ENCODE measurements around the gene CCDC137.
"Not testable (repeated sequence)": the region's sequence is repeated elsewhere in the genome, so short reads cannot be mapped to it uniquely, and the experiment has no call there.

The CCDC137 gene, protein sequence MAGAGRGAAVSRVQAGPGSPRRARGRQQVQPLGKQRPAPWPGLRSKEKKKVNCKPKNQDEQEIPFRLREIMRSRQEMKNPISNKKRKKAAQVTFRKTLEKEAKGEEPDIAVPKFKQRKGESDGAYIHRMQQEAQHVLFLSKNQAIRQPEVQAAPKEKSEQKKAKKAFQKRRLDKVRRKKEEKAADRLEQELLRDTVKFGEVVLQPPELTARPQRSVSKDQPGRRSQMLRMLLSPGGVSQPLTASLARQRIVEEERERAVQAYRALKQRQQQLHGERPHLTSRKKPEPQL

GRCh38 chr17:81666342-81667191 lies at the start of gene CCDC137, which contains the start of gene OXLD1:
TSS of gene CCDC137 (plus strand) at chr17:81666737. CDS start at chr17:81666767, 30 bp downstream.
TSS of gene OXLD1 (minus strand) at chr17:81666605. CDS start at chr17:81666577, 28 bp downstream.
- peak; percentile 96 for DNase-seq

- no peak for DNase-seq
Observed at GRCh38 chr17:81616877-81617276, 49.7 kb upstream of the CCDC137 start.

DNA sequence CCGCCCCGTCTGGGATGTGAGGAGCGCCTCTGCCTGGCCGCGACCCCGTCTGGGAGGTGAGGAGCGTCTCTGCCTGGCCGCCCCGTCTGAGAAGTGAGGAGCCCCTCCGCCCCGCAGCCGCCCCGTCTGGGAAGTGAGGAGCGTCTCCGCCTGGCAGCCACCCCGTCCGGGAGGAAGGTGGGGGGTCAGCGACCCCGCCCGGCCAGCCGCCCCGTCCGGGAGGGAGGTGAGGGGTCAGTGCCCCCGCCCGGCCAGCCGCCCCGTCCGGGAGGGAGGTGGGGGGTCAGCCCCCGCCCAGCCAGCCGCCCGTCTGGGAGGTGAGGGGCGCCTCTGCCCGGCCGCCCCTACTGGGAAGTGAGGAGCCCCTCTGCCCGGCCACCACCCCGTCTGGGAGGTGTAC lies 48.2 kb upstream of the CCDC137 start:
- not testable (repeated sequence) for DNase-seq

DNA sequence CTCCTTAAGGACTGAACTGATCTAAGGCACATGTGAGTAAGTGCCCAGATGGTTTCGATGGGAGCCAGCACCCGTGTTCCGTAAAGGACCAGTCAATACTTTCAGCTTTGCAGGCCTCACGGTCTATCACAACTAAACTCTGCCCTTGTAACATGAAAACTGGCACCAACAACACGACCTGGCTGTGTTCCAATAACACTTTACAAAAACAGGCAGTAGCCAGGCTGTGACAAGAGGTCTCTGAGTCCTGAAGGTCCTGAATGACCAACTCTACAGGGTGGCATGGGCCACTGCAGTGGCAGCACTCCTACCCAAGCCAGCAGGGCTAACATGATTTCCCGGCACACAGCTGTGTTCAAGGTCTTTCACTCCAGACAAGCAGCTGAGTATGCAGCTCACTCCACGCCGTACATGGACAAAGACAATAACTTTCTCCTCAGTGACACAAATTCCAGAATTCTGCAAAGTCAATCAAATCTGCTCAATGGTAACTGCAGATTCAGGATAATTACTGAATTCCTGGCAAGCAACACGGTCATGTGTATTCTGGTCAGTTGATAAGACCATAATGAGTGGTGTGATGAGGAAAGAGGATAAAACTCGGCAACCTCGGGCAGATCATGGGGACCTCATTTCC lies 44.9 kb upstream of the CCDC137 start:
- no peak for DNase-seq

DNA sequence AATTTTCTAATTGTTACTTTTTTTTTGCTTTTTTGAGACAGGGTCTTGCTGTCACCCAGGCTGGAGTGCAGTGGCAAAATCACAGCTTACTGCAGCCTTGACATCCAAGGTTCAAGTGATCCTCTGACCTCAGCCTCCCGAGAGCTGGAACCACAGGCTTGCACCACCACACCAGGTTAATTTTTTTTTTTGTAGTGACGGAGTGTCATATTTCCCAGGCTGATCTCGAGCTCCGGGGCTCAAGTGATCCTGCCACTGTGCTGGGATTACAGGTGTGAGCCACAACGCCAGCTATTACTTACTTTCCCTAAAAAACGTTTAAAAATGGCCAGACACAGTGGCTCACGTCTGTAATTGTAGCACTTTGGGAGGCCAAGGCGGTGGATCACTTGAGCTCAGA lies 36.3 kb upstream of the CCDC137 start:
- DNase-seq, result no peak

GRCh38 chr17:81631482-81631881 lies 35.1 kb upstream of the CCDC137 start:
- DNase-seq, result no peak

- DNase-seq, result no peak
Observed at GRCh38 chr17:81635431-81635830, 31.1 kb upstream of the CCDC137 start.

DNA sequence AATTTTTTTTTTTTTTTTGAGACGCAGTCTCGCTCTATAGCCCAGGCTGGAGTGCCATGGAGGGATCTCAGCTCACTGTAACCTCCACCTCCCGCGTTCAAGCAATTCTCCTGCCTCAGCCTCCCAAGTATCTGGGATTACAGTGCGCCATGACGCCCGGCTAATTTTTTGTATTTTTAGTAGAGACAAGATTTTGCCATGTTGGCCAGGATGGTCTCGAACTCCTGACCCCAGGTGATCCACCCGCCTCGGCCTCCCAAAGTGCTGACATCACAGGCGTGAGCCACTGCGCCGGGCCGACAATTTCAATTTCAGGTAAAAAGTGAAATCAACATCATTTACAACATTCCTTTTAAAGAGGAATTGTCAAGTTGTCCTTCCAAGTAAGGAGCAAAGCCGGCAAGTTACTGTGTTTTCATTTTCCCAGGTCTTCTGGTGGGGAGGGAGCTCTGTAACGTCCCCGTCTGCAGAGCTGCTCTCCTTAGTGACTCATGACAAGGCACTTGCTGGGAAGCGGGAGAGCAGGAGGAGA lies 30.5 kb upstream of the CCDC137 start:
- DNase-seq, result no peak

- peak; percentile 86 for DNase-seq
Observed at GRCh38 chr17:81636505-81637288, 29.8 kb upstream of the CCDC137 start, which contains the start of the genes NPLOC4 and TSPAN10. TSS of gene NPLOC4 (minus strand) at chr17:81637112. CDS start at chr17:81636930, 182 bp downstream. TSS of gene TSPAN10 (plus strand) at chr17:81637196. CDS start at chr17:81642413, 5,217 bp downstream.

GRCh38 chr17:81638683-81639082 lies 27.9 kb upstream of the CCDC137 start:
- DNase-seq, result no peak

DNA sequence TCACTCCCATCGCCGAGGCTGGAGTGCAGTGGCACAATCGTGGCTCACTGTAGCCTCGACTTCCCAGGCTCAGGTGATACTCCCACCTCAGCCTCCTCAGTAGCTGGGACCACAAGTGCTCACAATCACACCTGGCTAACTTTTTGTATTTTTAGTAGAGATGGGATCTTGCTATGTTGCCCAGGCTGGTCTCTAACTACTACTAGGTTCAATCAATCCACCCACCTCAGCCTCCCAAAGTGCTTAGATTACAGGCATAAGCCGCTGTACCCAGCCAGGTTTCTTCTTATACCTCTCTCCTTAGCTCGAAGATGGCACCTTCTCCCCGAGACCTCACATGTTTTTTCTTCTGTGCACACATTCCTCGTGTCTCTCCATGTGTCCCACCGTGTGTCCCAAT lies 26.5 kb upstream of the CCDC137 start:
- no peak for DNase-seq

DNA sequence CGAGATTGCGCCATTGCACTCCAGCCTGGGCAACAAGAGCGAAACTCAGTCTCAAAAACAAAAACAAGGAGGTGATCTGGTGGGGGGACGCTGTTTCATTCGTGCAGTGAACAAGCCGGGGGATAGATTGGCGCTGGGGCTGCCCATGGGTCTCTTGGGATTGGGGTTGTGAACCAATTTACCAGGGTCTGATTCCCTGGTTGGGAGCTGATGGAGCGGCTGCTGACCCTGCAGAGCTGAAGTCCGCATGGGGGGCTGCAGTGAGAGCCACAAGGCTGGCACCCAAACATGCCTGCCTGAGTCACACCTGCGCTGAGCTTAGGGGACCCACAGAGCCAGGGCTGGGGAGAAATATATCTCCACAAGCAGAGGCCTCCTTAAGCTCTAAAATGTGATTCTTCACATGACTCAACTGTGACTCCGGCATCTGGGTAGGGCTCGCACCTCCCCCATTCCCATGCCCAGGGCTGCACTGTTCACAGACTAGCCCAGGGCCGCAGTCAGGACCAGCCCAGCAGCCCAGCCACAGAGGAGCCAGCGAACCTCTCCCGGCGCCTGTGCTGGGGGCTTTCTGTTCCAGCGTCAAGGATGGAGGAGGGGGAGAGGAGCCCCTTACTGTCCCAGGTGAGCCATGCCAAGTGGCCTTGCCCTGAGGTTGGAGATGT lies 24.6 kb upstream of the CCDC137 start:
- peak; percentile 83 for DNase-seq

- DNase-seq, result no peak
Observed at GRCh38 chr17:81644496-81644895, 22.0 kb upstream of the CCDC137 start.

GRCh38 chr17:81644976-81645952 lies 21.3 kb upstream of the CCDC137 start:
- DNase-seq, result no peak

DNA sequence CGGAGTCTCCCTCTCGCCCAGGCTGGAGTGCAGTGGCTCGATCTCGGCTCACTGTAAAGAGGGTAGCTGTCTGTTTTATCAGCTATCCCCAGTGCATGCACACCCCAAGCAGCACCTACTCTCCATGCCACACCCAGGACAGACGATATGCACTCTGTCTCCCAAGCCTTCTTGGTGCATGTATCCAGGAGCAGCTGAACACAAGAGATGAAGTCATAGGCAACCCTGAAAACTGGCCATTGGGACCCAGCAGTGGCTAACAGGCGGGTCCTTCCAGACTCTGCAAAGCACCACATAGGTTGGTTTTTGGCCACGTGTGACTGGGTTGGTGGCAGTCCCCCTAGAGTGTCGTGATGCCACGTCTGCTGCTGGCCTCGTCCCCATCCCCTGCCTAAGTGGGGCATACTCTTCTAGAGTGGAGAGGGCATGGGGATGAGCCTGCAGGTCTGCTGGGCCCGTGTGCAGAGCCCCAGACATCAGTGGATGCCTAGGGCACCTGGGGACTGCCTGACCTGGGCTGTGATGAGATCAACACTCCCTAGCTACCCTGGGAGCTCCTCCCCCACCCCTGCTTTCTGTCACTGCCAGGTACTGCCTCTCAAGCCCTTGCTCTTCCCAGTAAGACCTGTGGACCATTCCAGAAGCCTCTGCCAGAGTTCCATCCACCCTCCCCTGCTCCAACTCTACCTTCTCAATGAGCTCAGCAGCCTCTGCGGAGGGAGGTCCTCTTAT lies 19.5 kb upstream of the CCDC137 start:
- DNase-seq, result no peak

DNA sequence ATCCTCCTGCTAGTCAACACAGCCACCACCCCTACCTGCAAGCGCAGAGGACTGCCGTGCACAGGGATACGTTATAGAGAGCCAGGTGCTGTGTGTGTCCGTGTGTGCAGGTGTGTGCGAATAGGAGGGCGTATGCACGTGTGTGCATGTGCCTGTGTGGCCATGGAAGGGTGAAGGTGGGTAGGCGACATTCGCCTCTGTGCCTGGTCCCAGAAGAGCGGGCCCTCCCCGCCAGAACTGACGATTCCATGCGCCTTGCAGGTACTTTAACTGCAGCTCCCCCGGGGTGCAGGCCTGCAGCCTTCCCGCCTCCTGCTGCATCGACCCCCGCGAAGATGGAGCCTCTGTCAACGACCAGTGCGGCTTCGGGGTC lies 18.9 kb upstream of the CCDC137 start:
- no peak for DNase-seq

- DNase-seq, result no peak
Observed at GRCh38 chr17:81648013-81648706, 18.4 kb upstream of the CCDC137 start.

GRCh38 chr17:81648707-81649085 lies 17.8 kb upstream of the CCDC137 start:
- no peak for DNase-seq

DNA sequence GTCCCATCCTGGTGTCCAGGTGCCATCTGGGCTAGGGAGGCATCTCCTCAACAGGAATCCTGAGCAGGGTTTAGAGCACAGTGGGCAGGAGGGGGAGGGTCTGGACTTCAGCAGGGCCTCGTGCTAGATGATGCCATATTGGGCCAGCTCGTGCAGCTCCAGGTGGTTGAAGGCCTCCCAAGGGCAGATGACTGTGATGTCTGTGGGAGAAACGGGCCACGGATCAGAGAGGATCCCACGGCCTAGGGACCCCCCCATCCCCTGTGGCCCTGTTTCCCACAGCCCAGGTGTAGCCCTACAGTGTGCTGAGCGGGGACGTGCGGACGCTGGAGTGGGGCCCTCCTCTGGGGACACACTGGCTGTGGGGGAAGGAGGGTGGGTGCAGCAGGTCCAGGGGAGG lies 15.6 kb upstream of the CCDC137 start:
- DNase-seq, result no peak
